Mucosa of stomach (tissue), 1 donor: ENCODE measurements around the gene CSRNP3.
"Not testable (repeated sequence)": the region's sequence is repeated elsewhere in the genome, so short reads cannot be mapped to it uniquely, and the experiment has no call there.

Experiments used
- H3K27me3 ChIP-seq: one replicate; pipeline ENCODE4 v1.7.0; 2013; ENCODE audit warnings: mild to moderate bottlenecking, low read length; ENCODE audit not compliant: control insufficient read depth, insufficient read depth
- H3K36me3 ChIP-seq: one replicate; pipeline ENCODE4 v1.7.0; 2013; ENCODE audit warnings: low read length; ENCODE audit not compliant: control insufficient read depth, insufficient read depth
- H3K4me1 ChIP-seq: one replicate; pipeline ENCODE4 v1.7.0; 2013; ENCODE audit warnings: mild to moderate bottlenecking, low read length; ENCODE audit not compliant: control insufficient read depth, insufficient read depth
- H3K4me3 ChIP-seq: one replicate; pipeline ENCODE4 v1.7.0; 2013; ENCODE audit warnings: low read length
- H3K9ac ChIP-seq: one replicate; pipeline ENCODE4 v1.7.0; 2013; ENCODE audit warnings: mild to moderate bottlenecking, low read length, moderate library complexity
- H3K9me3 ChIP-seq: one replicate; pipeline ENCODE4 v1.7.0; 2013; ENCODE audit warnings: mild to moderate bottlenecking, low read length, moderate library complexity; ENCODE audit not compliant: control insufficient read depth
- donor health status: Pancreatic carcinoma.

The CSRNP3 gene

GRCh38 chr2:165647409-165647808 is 177.9 kb downstream of the CSRNP3 start:
- no peaks in the 10 kb centered on the region for H3K9me3 ChIP-seq
- H3K36me3 ChIP-seq, result no peaks in the 10 kb centered on the region
- H3K4me1 ChIP-seq, result no peaks in the 10 kb centered on the region
- no peaks in the 10 kb centered on the region for H3K27me3 ChIP-seq
- no peak overlapping the region for H3K9ac ChIP-seq
- H3K4me3 ChIP-seq, result no peak overlapping the region

- H3K9ac ChIP-seq, result no peak overlapping the region
Observed at GRCh38 chr2:165648801-165649200, 179.3 kb downstream of the CSRNP3 start.

GRCh38 chr2:165651233-165651632 is 181.7 kb downstream of the CSRNP3 start:
- Histone ChIP-seq H3K4me1 (no peaks in the 10 kb centered on the region), H3K9ac (no peak overlapping the region)

More at GRCh38 chr2:165648801-165649200, 179.3 kb downstream of the CSRNP3 start:
- Histone ChIP-seq H3K36me3 (no peaks in the 10 kb centered on the region), H3K9me3 (no peaks in the 10 kb centered on the region), H3K4me1 (no peaks in the 10 kb centered on the region), H3K4me3 (no peak overlapping the region), H3K27me3 (no peaks in the 10 kb centered on the region)

GRCh38 chr2:165655661-165656060 is 186.2 kb downstream of the CSRNP3 start:
- Histone ChIP-seq H3K27me3 (no peaks in the 10 kb centered on the region), H3K4me1 (no peaks in the 10 kb centered on the region), H3K9ac (no peak overlapping the region), H3K4me3 (no peak overlapping the region), H3K36me3 (no peaks in the 10 kb centered on the region), H3K9me3 (no peaks in the 10 kb centered on the region)

More at GRCh38 chr2:165651233-165651632, 181.7 kb downstream of the CSRNP3 start:
- Histone ChIP-seq H3K27me3 (no peaks in the 10 kb centered on the region), H3K36me3 (no peaks in the 10 kb centered on the region), H3K4me3 (no peak overlapping the region), H3K9me3 (no peaks in the 10 kb centered on the region)

GRCh38 chr2:165660361-165660760 is 190.9 kb downstream of the CSRNP3 start:
- no peak overlapping the region for H3K9ac ChIP-seq
- no peak overlapping the region for H3K4me3 ChIP-seq
- no peaks in the 10 kb centered on the region for H3K4me1 ChIP-seq
- H3K27me3 ChIP-seq, result no peaks in the 10 kb centered on the region
- H3K9me3 ChIP-seq, result no peaks in the 10 kb centered on the region
- H3K36me3 ChIP-seq, result no peaks in the 10 kb centered on the region

- no peak overlapping the region for H3K4me3 ChIP-seq
- no peaks in the 10 kb centered on the region for H3K27me3 ChIP-seq
- H3K36me3 ChIP-seq, result no peaks in the 10 kb centered on the region
- H3K9ac ChIP-seq, result no peak overlapping the region
- no peaks in the 10 kb centered on the region for H3K9me3 ChIP-seq
- H3K4me1 ChIP-seq, result no peaks in the 10 kb centered on the region
Observed at GRCh38 chr2:165662720-165663119, 193.2 kb downstream of the CSRNP3 start.

GRCh38 chr2:165665614-165666013 is 196.1 kb downstream of the CSRNP3 start:
- Histone ChIP-seq H3K4me3 (no peak overlapping the region), H3K4me1 (no peaks in the 10 kb centered on the region), H3K27me3 (no peaks in the 10 kb centered on the region), H3K9me3 (no peaks in the 10 kb centered on the region), H3K9ac (no peak overlapping the region), H3K36me3 (no peaks in the 10 kb centered on the region)

GRCh38 chr2:165666073-165666472 is 196.6 kb downstream of the CSRNP3 start:
- H3K9ac ChIP-seq, H3K9me3 ChIP-seq, H3K36me3 ChIP-seq, H3K27me3 ChIP-seq, H3K4me1 ChIP-seq, H3K4me3 ChIP-seq: not testable (repeated sequence)

GRCh38 chr2:165666605-165667004 is 197.1 kb downstream of the CSRNP3 start:
- Histone ChIP-seq H3K4me1 (no peaks in the 10 kb centered on the region), H3K9me3 (no peaks in the 10 kb centered on the region), H3K27me3 (no peaks in the 10 kb centered on the region), H3K9ac (no peak overlapping the region), H3K4me3 (no peak overlapping the region), H3K36me3 (no peaks in the 10 kb centered on the region)

GRCh38 chr2:165667375-165667774 is 197.9 kb downstream of the CSRNP3 start:
- Histone ChIP-seq H3K4me3 (no peak overlapping the region), H3K9me3 (no peaks in the 10 kb centered on the region), H3K4me1 (no peaks in the 10 kb centered on the region), H3K27me3 (no peaks in the 10 kb centered on the region), H3K9ac (no peak overlapping the region), H3K36me3 (no peaks in the 10 kb centered on the region)

- H3K9me3 ChIP-seq, result no peaks in the 10 kb centered on the region
- H3K27me3 ChIP-seq, result no peaks in the 10 kb centered on the region
- no peak overlapping the region for H3K9ac ChIP-seq
- no peaks in the 10 kb centered on the region for H3K36me3 ChIP-seq
- H3K4me3 ChIP-seq, result no peak overlapping the region
- peaks cover 5% of the 10 kb centered on the region for H3K4me1 ChIP-seq
Observed at GRCh38 chr2:165674780-165675179, 205.3 kb downstream of the CSRNP3 start.

GRCh38 chr2:165675551-165675968 is 206.1 kb downstream of the CSRNP3 start:
- Histone ChIP-seq H3K36me3 (no peaks in the 10 kb centered on the region), H3K9me3 (no peaks in the 10 kb centered on the region), H3K9ac (no peak overlapping the region), H3K27me3 (no peaks in the 10 kb centered on the region), H3K4me3 (no peak overlapping the region), H3K4me1 (peaks cover 5% of the 10 kb centered on the region)

GRCh38 chr2:165678882-165679281 is 209.4 kb downstream of the CSRNP3 start:
- H3K4me3 ChIP-seq, result no peak overlapping the region
- no peaks in the 10 kb centered on the region for H3K9me3 ChIP-seq
- H3K27me3 ChIP-seq, result no peaks in the 10 kb centered on the region
- H3K4me1 ChIP-seq, result peaks cover 4% of the 10 kb centered on the region
- H3K36me3 ChIP-seq, result no peaks in the 10 kb centered on the region
- no peak overlapping the region for H3K9ac ChIP-seq
